GM21737 (cell line): ENCODE data around the gene PRMT1.

Experiments
- ATAC-seq: cut with Tn5 transposase; IDR thresholded peaks from one replicate; pipeline ENCODE4 v1.9.1; 2021; ENCODE audit warnings: mild to moderate bottlenecking, moderate library complexity; ENCODE audit not compliant: unreplicated experiment

The PRMT1 gene

DNA sequence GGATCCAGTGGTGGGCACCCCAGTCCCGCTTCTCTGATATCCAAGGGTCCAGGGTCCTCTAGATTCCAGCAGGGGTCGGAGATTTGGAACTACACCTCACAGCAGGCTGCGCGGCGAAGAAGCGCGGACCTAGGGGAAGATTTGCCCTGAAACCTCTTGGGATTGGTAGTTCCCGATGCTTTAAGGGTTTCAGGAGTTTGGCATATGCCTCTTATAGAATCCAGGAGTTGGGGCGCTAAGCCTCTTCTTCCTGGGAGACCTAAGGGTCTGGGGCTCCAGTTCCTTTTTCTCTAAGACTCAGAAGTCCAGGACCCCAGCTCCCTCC is 11.0 kb upstream of the PRMT1 start:
- ATAC-seq = no peak

DNA sequence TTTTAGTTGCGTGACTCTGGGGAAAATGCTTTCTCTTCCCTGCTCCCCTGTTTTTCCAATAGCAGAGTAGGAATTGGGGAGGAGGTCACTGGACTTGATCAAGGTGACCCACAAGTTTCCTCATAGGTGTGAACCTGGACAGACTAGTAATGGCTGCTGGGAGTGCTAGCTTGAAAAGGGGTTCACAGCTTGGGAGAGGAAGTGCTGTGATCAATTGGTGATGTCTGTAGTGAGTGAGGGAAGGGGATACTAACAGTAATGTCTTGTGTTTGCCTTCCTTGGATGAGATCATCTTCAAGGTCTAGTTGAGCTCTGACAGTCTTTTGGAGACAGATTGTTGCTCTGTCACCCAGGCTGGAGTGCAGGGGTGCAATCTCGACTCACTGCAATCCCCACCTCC is 9.6 kb upstream of the PRMT1 start:
- ATAC-seq = no peak

DNA sequence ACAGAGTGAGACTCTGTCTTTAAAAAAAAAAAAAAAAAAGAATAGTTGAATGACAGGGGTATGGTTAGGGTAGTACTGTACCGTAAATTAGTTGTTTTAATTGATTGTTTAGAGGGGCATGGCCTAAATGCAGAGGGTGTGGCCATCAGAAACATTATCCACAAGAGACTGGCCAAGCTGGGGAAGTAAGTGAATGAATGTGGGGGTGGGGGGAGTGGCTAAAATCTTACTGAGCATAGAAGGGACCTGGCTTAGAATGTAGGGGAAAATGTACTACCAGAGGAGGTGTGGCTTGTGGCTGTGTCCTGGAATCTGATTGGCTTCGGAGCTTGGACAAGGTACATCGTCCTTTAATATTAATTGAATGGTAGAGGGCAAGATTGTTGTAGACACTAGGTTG is 7.6 kb upstream of the PRMT1 start:
- no peak for ATAC-seq

DNA sequence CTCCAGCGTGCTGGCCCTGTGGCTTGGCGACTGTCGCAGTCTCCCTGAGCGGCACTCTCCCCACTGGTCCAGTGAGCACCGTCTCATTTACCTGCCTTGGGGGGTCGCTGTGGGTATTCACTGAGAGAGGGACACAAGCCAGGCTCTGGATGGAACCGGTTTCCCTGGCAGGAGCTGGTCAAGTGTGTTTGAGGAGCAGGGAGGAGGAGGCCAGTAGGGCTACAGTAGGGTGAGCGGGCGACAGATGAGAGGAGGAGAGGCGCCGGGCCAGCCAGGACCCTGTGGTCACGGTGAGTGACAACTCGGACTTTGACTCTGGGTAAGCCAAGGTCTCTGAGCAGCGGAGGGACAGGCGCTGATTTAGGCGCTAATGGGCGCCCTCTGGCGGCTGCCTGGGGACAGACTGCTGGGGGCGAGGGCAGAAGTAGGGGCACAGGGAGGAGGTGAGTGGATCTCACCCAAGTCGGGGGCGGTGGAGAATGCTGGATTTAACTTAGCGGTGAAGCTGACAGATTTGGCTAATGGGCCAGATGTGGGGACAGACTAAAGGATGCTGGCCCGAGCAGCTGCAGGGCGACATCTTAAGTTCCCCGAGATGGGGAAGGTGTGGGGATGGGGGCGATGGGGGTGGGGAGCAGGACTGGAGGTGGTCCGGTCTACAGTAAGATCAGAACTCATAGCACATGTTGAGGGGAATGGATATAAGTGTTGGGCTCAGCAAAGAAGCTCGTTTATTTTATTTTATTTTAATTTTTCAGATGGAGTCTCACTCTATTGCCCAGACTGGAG is 4.7 kb upstream of the PRMT1 start:
- no peak for ATAC-seq

DNA sequence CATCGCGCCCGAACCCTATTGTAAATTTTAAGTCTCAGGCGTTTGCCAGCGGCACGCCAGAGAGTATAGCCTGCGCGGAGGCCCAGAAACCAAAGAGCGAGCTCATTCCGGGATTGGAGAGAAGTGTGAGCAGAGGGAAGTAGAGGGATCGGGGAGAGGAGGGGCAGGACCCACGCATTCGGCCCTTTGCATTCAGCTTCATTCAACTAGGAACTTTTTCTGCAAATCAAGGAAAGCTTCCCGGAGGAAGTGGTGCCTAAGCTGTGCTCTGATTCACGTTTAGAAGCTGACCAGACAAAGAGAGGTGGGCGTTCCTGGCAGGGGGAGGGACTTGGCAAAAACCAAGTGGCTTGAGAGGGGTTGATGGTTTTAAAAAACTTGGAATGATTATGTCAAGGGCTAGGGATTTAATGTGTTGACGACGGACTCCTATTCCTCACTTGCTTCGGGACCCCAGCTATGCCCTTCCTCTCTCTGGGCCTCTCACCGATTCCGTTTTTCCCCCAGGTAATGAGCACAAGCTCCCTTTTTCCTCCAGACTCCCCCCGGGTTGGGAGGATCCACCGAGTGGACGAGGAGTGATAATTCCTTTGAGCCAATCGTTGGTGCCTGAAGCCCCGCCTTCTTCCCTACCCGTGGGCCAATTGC is 811 bp upstream of the PRMT1 start:
- ATAC-seq = peak; percentile 30

DNA sequence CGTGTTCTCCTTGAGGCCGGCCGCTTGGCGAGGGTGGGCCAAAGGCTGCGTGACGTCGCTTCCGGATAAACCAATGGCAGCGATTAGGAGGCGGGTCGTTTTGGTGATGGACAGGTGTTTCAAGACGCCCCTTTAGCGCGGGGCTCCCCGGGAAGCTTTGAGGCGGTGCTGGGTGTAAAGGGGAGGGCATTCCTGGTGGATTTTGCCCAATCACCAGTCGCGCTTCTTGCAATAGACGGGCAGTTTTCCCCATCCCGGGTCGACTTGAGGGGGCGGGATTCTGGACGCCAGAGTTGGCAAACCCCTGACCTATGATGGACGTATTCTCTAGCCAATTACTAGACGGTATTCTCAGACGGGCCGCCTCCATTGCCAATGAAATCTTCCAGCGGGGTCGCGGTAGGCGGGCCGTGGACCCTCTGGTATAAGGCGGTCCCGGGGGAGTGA is 264 bp upstream of the PRMT1 start:
- peak; percentile 56 for ATAC-seq

DNA sequence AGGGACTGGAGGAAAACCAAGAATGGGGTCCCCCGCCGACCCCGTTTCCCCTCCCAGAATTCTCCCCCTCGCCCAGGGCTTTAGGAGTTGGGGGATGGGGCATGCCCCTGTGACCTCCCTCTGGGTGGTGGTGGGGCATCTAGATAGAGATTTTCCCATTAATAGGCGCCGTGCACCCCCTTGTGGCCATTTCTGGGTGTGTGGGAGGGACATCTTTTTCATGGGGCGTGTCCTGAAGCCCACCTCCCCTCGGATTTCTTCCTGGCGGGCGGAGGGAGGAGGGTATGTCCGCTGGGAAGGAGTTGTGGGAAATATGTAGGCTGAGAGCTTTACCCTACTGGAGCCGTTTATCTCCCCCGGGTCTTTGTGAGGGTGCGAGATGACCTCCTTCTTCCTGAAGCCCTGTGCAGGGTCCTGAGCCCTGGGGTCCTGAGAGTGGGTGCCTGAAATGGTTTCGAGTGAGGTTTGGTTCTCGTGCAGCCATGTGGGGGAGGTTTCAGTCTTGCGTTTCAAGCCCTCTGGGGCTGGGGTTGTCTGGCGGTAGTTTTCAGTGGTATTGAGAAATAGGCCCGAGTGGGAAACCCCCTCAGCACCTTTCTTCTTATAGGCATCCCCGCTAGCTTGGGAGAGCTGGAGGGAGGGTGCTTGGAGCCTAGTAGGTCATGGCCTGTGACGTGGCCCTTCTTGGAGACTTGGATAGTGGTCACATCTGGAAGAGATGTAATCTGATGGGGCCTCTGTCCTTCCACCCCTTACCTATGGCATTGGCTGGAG is 1.0 kb downstream of the PRMT1 start:
- ATAC-seq = no peak

DNA sequence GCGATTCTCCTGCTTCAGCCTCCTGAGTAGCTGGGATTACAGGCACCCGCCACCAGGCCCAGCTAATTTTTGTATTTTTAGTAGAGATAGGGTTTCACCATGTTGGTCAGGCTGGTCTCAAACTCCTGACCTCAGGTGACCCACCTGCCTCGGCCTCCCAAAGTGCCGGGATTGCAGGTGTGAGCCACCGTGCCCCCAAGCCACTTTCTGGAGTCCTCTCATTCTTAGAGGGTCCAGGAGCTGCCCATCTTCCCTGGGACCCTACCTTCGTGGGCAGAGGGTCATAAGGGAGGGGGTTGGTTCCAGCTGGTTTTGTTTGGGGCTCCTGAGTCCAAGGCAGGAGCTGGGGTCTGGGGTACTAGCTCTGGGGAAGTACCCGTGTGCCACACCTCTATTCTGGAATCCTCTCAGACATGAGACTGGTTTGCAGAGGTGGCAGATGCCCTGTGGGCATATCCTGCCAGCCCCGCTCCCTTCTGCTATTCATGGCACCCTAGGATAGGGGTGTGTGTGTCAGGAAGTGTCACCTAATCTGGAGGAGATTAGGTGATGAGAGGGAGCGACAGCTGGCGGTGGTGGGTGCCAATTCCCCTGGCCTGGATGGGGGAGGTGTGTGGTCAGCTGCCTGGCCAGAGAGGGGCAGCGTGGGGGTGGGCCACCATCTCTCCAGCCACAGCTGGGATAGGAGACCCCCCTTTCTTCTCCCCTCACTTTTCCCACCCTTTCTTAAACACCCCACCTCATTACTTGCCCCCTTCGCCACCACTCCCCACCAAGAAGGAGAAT is 2.1 kb downstream of the PRMT1 start:
- no peak for ATAC-seq

DNA sequence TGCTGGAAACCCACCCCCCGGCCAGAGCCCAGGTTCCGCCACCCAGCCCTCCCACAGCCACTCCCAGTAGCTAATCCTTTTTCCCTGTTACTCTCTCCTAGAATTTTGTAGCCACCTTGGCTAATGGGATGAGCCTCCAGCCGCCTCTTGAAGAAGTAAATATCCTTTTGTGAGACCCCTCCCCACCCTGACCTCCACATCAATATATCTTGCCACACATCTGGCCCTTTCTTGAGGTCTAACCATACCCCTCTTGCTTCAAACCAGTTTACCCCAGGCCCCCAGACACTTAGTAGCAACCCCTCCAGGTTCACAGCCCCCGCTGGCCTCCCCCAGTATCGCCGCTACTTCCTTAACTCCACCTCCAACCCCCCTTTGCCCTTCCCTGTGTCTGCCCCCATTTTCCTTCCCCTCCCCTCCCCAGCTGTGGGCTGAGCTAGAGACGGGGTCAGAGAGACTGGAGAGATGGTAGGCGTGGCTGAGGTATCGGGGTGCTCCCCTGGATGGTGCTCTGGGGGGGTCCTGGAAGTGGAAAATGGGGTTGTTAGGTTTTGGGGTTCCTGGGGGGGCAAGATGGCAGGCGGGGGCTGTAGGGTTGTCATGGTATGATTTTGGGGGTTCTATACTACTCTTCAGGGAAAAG is 2.8 kb downstream of the PRMT1 start:
- no peak for ATAC-seq

DNA sequence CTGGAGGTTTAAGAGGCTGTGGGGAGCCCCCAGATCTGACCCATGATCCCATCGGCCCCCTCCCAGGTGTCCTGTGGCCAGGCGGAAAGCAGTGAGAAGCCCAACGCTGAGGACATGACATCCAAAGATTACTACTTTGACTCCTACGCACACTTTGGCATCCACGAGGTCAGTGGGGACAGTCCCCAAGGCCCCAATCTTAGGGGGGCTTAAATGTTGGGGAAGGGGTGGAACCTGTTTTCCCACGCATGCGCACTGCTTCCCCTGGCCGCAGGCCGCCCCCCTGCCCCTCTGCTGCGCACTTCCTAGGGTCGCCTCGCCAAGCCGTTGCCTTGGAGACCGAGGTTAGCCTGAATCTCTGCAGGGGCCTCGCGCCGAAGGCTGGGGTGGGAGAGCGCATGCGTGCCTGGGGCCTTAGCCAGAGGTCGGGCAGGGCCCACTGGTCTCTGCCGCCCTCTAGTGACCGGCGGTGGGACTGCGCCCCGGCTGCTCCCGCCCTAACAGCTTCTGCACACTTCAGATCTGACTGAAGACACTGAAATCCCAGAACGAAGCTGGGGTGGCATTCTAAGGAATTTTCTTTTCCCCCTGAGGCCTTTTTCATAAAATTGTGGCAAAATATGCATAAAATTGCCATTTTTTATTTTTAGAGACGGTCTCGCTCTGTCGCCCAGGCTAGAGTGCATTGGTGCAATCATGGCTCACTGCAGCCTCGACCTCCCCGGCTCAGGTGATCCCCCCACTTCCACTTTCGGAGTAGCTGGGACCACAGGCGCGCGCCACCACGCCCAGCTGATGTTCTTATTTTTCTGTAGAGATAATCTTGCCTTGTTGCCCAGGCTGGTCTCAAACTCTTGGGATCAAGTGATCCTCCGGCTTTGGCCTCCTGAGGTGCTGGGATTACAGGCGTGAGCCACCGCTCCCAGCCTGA is 3.6 kb downstream of the PRMT1 start:
- ATAC-seq = no peak

DNA sequence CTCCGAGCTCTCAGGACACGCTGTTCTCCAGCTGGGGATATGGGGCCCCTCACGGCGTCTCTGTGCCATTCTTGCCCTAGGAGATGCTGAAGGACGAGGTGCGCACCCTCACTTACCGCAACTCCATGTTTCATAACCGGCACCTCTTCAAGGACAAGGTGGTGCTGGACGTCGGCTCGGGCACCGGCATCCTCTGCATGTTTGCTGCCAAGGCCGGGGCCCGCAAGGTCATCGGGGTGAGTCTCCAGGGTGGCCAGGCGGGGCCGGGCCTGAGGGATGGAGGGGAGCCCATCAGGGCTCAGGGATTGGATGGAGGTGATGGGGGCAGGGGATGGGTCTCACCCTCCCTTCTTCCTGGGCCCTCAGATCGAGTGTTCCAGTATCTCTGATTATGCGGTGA is 4.8 kb downstream of the PRMT1 start:
- ATAC-seq = no peak

DNA sequence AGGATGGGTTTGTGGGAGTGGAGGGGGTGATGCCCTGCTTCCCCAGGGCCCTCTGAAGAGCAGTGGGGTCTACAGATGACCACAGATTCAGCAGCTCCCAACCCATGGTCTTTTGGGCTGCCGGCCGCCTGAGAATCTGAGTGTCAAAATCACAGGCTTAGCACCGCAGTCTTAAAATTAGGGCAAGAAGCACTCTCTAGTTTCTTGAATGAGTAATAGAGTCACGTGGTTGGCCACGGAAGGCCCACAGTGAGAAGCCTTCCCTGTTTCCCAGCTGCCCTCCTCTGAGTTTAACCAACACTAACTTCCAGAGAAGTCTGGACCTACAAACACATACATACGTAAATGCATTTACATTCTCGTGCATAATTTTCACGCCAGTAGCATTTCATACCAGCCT is 5.2 kb downstream of the PRMT1 start:
- ATAC-seq = no peak

DNA sequence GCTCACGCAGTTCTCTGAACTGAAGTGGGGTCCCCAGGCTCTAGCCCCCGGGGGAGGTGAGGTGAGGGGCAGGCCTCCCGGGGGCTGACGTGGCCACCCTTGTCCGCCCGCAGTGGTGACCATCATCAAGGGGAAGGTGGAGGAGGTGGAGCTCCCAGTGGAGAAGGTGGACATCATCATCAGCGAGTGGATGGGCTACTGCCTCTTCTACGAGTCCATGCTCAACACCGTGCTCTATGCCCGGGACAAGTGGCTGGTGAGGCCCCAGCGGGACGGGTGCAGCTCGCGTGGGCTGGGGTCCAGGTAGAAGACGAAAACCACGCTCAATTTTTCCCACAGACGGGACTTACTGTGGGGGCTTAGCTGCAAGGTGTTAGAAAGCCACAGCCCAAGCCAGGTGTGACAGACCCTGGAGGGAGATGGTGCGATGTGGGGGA is 6.8 kb downstream of the PRMT1 start:
- no peak for ATAC-seq

DNA sequence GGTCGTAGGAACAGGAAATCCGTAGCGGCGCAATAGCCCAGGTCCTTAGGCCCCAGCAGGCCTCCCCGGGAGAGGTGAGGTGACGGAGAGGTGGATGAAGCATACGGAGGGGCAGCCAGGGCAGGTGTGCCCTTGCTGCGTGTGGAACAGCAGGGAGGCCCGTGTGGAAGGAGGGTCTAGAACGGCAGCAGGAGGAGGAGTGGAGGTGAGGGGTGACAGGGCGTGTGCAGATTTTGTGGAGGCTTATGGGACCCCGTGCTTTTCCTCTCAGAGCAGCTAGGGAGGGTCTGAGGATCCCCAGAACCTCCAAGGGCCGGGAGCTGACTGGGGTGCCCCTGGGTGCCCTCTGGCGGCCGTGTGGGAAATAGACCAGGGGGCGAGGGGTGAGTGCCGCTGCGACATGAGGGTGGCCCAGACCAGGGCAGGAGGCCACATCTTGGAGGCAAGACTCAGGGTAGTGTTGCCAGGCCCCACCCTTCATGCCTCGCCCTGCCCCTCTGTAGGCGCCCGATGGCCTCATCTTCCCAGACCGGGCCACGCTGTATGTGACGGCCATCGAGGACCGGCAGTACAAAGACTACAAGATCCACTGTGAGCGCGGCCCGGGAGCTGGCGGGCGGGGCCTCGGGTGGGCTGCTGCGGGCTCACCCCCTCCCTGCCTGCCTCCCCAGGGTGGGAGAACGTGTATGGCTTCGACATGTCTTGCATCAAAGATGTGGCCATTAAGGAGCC is 7.3 kb downstream of the PRMT1 start:
- ATAC-seq = no peak

DNA sequence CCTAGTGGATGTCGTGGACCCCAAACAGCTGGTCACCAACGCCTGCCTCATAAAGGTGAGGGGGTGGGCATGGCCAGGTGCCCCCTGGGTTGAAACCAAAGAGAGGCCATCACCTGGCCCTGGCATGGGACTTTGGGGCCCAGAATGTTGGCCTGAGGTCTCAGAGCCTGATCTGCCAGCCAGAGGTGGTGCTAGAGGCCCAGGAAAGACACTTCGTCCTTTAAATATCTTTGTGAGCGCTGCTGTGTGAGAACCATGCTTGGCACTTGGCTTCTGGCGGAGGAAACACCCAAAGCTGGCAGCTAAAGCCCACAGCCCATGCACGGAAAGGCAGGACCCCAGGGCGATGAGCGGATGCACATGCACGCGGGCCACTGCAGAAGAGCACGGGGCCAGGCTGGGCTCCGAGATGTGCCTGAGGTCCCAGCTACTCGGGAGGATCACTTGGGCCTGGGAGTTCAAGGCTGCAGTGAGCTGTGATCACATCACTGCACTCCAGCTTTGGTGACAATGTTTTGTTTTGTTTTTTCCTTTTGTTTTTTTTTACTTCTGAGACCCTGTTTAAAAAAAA is 8.0 kb downstream of the PRMT1 start:
- no peak for ATAC-seq

DNA sequence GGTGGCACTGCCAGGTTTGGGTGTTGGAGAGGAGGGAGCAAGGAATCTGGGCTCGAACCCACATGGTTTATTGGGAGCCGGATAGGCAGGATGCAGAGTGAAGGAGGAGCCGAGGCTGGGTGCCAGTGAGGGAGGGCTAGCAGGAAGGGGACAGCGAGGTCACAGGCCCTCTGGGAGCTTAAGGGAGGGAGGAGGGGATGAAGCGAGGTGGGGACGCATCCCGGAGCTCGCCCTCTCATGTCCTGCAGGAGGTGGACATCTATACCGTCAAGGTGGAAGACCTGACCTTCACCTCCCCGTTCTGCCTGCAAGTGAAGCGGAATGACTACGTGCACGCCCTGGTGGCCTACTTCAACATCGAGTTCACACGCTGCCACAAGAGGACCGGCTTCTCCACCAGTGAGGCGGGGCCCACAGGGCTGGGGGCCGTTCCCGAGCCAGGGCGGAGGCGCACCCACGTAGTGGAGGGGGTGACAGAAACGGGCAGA is 8.8 kb downstream of the PRMT1 start:
- ATAC-seq = no peak

DNA sequence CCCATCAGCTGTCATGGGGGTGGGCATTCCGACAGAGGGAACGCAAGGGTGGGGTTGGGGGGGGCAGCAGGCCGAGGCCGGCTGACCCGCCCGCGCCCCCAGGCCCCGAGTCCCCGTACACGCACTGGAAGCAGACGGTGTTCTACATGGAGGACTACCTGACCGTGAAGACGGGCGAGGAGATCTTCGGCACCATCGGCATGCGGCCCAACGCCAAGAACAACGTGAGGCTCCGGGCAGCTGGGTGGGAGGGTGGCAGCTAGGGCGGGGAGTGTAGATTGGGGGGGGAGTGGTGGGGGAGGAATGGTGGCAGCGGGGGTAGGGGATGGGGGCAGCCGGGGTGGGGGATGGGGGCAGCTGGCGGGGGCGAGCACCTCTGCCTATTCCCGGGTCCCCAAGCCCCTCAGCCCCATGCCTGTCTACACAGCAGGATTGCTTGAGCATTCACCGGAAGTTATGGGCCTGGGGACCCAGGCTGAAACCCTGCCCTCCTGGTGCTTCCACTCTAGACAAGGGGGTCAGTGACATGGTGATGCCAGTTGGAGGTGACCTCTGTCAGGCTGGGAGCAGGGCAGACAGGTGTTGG is 9.5 kb downstream of the PRMT1 start:
- ATAC-seq = no peak

DNA sequence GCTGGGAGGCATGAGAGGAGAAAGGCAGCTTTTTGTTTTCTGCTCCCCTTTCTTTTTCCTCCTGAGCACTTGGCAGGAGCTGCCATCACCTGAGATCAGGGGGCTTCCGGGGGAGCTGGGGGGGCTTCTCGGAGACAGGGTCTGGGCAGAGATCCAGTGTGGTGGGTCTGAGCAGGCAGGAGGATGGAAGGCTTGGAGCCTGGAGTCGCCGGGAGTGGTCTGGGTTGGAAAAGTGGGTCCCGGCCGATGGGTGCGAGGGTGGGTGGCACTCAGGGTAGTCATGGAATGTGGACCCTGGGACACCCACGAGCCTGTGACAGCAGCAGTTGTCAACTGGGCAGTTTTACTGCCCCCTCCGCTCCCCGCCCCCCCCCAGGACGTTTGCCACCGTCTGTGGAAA is 10.1 kb downstream of the PRMT1 start:
- ATAC-seq = no peak
